Lower leg skin (tissue), 4 donors: ENCODE measurements around the gene COL9A3. TPM values are rescaled to one million over a fixed set of nuclear protein-coding genes. Genes with fewer than 3 reads are reported as not detected.

Source experiments
- DNase-seq, 2 donors: peaks; one replicate each; pipeline ENCODE4 v3.0.0-alpha.2; 2019; ENCODE audit warnings: low spot score in 2 of 2
- H3K4me3 ChIP-seq: fragments of 200-600 bp; sonication (generic); 2 replicates; pipeline ENCODE4 v1.5.1; 2017; ENCODE audit warnings: mild to moderate bottlenecking, low read depth; ENCODE audit not compliant: poor library complexity, severe bottlenecking
- CTCF ChIP-seq, 3 donors: fragments of 450-650 bp; IDR thresholded peaks; one replicate each; pipeline ENCODE4 v1.5.1; 2016; ENCODE audit warnings: antibody characterized with exemption in 3 of 3, mild to moderate bottlenecking in 3 of 3, moderate library complexity in 2 of 3
- POLR2A ChIP-seq, 2 donors: fragments of 450-650 bp; IDR thresholded peaks; one replicate each; pipeline ENCODE4 v1.6.1; 2016 to 2017; ENCODE audit warnings: antibody characterized with exemption in 2 of 2, mild to moderate bottlenecking in 1 of 2, moderate library complexity in 1 of 2
- WGBS, 2 donors: methylation state at CpG; one replicate each; pipeline ENCODE4 v1.1.5; 2018; 5-methylcytosine and 5-hydroxymethylcytosine counted together
- intact Hi-C: fragments of 100-400 bp; cut with DNase I; formaldehyde crosslinking; loops from one replicate; pipeline ENCODE4 v1.15.0; 2023; ENCODE audit warnings: low total_unique reads
- total RNA-seq, 4 donors: library from RNA; depleted of rRNA; stranded (reverse); fragments of >200 nt; gene quantifications; one replicate each; pipeline ENCODE4 v1.1.0, GENCODE V29; 2016

Gene COL9A3
- total RNA-seq, 4 donors from 2014 or later: 5.6 to 14.1 (median 10.8) TPM

- WGBS, 2 donors: 27 to 43% methylated on average over 12 to 19 of the region's 70 CpGs
- H3K4me3 ChIP-seq: peak within 1 kb of the TSS; percentile 13
- peak; percentile 82 to 98 for DNase-seq
- intact Hi-C loops: no loop called here
- TF ChIP-seq CTCF (IDR thresholded peaks at IDR 0.05) (peak in 1 of 3 donors; percentile 20), POLR2A (IDR thresholded peaks at IDR 0.05) (no peak)
These were observed 45.0 kb downstream of the COL9A3 start, which contains the start of gene TCFL5 for GRCh38 chr20:62861726-62862336. TSS of gene TCFL5 (minus strand) at chr20:62861822. CDS start at chr20:62861670, 152 bp downstream.

GRCh38 chr20:62864207-62864606, 47.4 kb downstream of the COL9A3 start:
- TF ChIP-seq CTCF (IDR thresholded peaks at IDR 0.05) (no peak), POLR2A (IDR thresholded peaks at IDR 0.05) (no peak)
- no peak overlapping the region for H3K4me3 ChIP-seq
- WGBS, 2 donors: 88 to 93% methylated on average over 7 of the region's 7 CpGs
- DNase-seq: no peak
- intact Hi-C loops: no loop called here

- H3K4me3 ChIP-seq: no peak overlapping the region
- no peak for DNase-seq
- TF ChIP-seq POLR2A (IDR thresholded peaks at IDR 0.05): no peak
- TF ChIP-seq CTCF (IDR thresholded peaks at IDR 0.05): no peak
- intact Hi-C loops: loop anchor here (10.0 kb wide), 1 partner anchor 132 kb away; the partner anchor contains the start of gene BHLHE23
- WGBS, 2 donors: 85 to 87% methylated on average over 18 of the region's 18 CpGs
These were observed 55.5 kb downstream of the COL9A3 start for GRCh38 chr20:62872184-62872847.

- DNase-seq: no peak
- no peak overlapping the region for H3K4me3 ChIP-seq
- TF ChIP-seq POLR2A (IDR thresholded peaks at IDR 0.05): no peak
- no peak for TF ChIP-seq CTCF (IDR thresholded peaks at IDR 0.05)
- intact Hi-C loops: loop anchor here (10.0 kb wide), 1 partner anchor 132 kb away; the partner anchor contains the start of gene BHLHE23
- 91 to 94% methylated on average over 6 of the region's 6 CpGs for WGBS, 2 donors
These were observed 56.0 kb downstream of the COL9A3 start for GRCh38 chr20:62872862-62873261.

GRCh38 chr20:62873280-62873679, 56.4 kb downstream of the COL9A3 start:
- intact Hi-C loops: loop anchor here (10.0 kb wide), 1 partner anchor 132 kb away; the partner anchor contains the start of gene BHLHE23
- whole genome bisulfite sequencing, 2 donors: 67 to 72% methylated on average over 7 of the region's 7 CpGs
- no peak overlapping the region for H3K4me3 ChIP-seq
- TF ChIP-seq POLR2A (IDR thresholded peaks at IDR 0.05) (no peak), CTCF (IDR thresholded peaks at IDR 0.05) (no peak)
- no peak for DNase-seq
